Mucosa of descending colon (tissue), 3 donors: ENCODE data around the gene ELMO3. TPM values are rescaled to one million over a fixed set of nuclear protein-coding genes. Genes with fewer than 3 reads are reported as not detected.

Experiments
- ATAC-seq: fragments of 200-7000 bp; cut with Tn5 transposase; one replicate; pipeline ENCODE4 v1.9.1; 2020; ENCODE audit warnings: mild to moderate bottlenecking, moderate library complexity
- DNase-seq, 3 donors: peaks; one replicate each; pipeline ENCODE4 v3.0.0-alpha.2; 2020
- H3K36me3 ChIP-seq: fragments of 200-600 bp; one replicate; pipeline ENCODE4 v1.8.0; 2021; ENCODE audit warnings: low read depth, mild to moderate bottlenecking
- H3K4me1 ChIP-seq: fragments of 200-600 bp; one replicate; pipeline ENCODE4 v1.8.0; 2021; ENCODE audit warnings: low read depth, mild to moderate bottlenecking
- H3K4me3 ChIP-seq: fragments of 200-600 bp; one replicate; pipeline ENCODE4 v1.8.0; 2021; ENCODE audit warnings: mild to moderate bottlenecking
- H3K9me3 ChIP-seq: fragments of 200-600 bp; one replicate; pipeline ENCODE4 v1.8.0; 2021; ENCODE audit warnings: mild to moderate bottlenecking
- CTCF ChIP-seq: fragments of 200-600 bp; IDR thresholded peaks from one replicate; pipeline ENCODE4 v1.8.0; 2022; ENCODE audit warnings: antibody characterized with exemption, mild to moderate bottlenecking
- intact Hi-C, 2 donors: fragments of 100-400 bp; cut with DNase I in 1 of 2; cut with micrococcal nuclease in 1 of 2; formaldehyde crosslinking; loops; one replicate each; pipeline versions ENCODE4 v1.11.0 to v1.11.1; 2022; cut with DNase I, micrococcal nuclease
- total RNA-seq, 3 donors: library from RNA; stranded (reverse); fragmentation: NEBNext Ultra II Directional in 2 of 3; extraction: Animal tissue kit (Norgen Biotek cat#: 25700) in 2 of 3; gene quantifications; one replicate each; pipeline versions ENCODE4 v1.2.1 to v1.2.4, GENCODE V29; 2021 to 2023
- donor health status: DM: no; HTN: no; CAD: no; lungs with moderate emphysema.
- donor health status: DM: no; HTN: no; CAD: no.
- donor health status: DM: no; HTN: yes; CAD: no.

ELMO3 gene
- total RNA-seq, 3 donors from 2014 or later: 25.4 to 68.0 (median 42.1) TPM

- intact Hi-C loops: no loop called here
- peaks cover 8% of the 10 kb centered on the region for H3K36me3 ChIP-seq
- no peak for DNase-seq
Measured at GRCh38 chr16:67238278-67238575, 39.3 kb downstream of the ELMO3 start.

GRCh38 chr16:67238806-67239470, 40.0 kb downstream of the ELMO3 start:
- Histone ChIP-seq H3K9me3 (no peaks in the 10 kb centered on the region), H3K4me1 (peaks cover 32% of the 10 kb centered on the region), H3K36me3 (peaks cover 8% of the 10 kb centered on the region), H3K4me3 (no peak overlapping the region)
- ATAC-seq (no peak), DNase-seq (peak in 2 of 3 donors; percentile 20 to 29)
- intact Hi-C loops: no loop called here
- no peak for TF ChIP-seq CTCF

More at GRCh38 chr16:67238278-67238575, 39.3 kb downstream of the ELMO3 start:
- no peak for TF ChIP-seq CTCF
- H3K9me3 ChIP-seq: no peaks in the 10 kb centered on the region
- H3K4me1 ChIP-seq: peaks cover 26% of the 10 kb centered on the region
- H3K4me3 ChIP-seq: no peak overlapping the region
- no peak for ATAC-seq

- intact Hi-C loops: no loop called here
Measured at GRCh38 chr16:67240506-67240905, 41.6 kb downstream of the ELMO3 start.

GRCh38 chr16:67241008-67241900, 42.3 kb downstream of the ELMO3 start:
- ATAC-seq (peak; percentile 65), DNase-seq (peak; percentile 79 to 85 (median 85))
- intact Hi-C loops: no loop called here
- Histone ChIP-seq H3K36me3 (peaks cover 8% of the 10 kb centered on the region), H3K9me3 (no peaks in the 10 kb centered on the region), H3K4me1 (peaks cover 54% of the 10 kb centered on the region), H3K4me3 (no peak overlapping the region)
- TF ChIP-seq CTCF: no peak

More at GRCh38 chr16:67240506-67240905, 41.6 kb downstream of the ELMO3 start:
- TF ChIP-seq CTCF: no peak
- Histone ChIP-seq H3K36me3 (peaks cover 8% of the 10 kb centered on the region), H3K4me1 (peaks cover 47% of the 10 kb centered on the region), H3K9me3 (no peaks in the 10 kb centered on the region), H3K4me3 (no peak overlapping the region)
- DNase-seq: peak in 2 of 3 donors; percentile 45 to 46
- ATAC-seq: no peak

- peaks cover 54% of the 10 kb centered on the region for H3K4me1 ChIP-seq
- no peak for TF ChIP-seq CTCF
- H3K9me3 ChIP-seq: no peaks in the 10 kb centered on the region
- DNase-seq: peak in 2 of 3 donors; percentile 47 to 53
- intact Hi-C loops: no loop called here
- peaks cover 4% of the 10 kb centered on the region for H3K36me3 ChIP-seq
- no peak overlapping the region for H3K4me3 ChIP-seq
- ATAC-seq: no peak
Measured at GRCh38 chr16:67242138-67242730, 43.3 kb downstream of the ELMO3 start.
